B cell (primary cell): ENCODE data around the gene CDC42SE2.

ENCODE experiments used
- EZH2 ChIP-seq: IDR thresholded peaks from 2 replicates; pipeline ENCODE4 v1.6.1; 2012; ENCODE audit warnings: borderline replicate concordance, low read depth, mild to moderate bottlenecking, moderate library complexity, low read length; ENCODE audit not compliant: insufficient read depth, poor library complexity, severe bottlenecking
- TF ChIP-seq, protein P1 (sequence below): fragments of 200-600 bp; IDR thresholded peaks from one replicate; pipeline ENCODE4 v1.8.0; 2022; ENCODE audit warnings: antibody characterized with exemption, mild to moderate bottlenecking

- no peak for TF ChIP-seq EZH2
- TF ChIP-seq, protein P1, sequence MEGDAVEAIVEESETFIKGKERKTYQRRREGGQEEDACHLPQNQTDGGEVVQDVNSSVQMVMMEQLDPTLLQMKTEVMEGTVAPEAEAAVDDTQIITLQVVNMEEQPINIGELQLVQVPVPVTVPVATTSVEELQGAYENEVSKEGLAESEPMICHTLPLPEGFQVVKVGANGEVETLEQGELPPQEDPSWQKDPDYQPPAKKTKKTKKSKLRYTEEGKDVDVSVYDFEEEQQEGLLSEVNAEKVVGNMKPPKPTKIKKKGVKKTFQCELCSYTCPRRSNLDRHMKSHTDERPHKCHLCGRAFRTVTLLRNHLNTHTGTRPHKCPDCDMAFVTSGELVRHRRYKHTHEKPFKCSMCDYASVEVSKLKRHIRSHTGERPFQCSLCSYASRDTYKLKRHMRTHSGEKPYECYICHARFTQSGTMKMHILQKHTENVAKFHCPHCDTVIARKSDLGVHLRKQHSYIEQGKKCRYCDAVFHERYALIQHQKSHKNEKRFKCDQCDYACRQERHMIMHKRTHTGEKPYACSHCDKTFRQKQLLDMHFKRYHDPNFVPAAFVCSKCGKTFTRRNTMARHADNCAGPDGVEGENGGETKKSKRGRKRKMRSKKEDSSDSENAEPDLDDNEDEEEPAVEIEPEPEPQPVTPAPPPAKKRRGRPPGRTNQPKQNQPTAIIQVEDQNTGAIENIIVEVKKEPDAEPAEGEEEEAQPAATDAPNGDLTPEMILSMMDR, result no peak
These were observed 128.7 kb downstream of the CDC42SE2 start for GRCh38 chr5:131392466-131393095.
